ENCODE data around the gene MICALL1.

The MICALL1 gene

DNA sequence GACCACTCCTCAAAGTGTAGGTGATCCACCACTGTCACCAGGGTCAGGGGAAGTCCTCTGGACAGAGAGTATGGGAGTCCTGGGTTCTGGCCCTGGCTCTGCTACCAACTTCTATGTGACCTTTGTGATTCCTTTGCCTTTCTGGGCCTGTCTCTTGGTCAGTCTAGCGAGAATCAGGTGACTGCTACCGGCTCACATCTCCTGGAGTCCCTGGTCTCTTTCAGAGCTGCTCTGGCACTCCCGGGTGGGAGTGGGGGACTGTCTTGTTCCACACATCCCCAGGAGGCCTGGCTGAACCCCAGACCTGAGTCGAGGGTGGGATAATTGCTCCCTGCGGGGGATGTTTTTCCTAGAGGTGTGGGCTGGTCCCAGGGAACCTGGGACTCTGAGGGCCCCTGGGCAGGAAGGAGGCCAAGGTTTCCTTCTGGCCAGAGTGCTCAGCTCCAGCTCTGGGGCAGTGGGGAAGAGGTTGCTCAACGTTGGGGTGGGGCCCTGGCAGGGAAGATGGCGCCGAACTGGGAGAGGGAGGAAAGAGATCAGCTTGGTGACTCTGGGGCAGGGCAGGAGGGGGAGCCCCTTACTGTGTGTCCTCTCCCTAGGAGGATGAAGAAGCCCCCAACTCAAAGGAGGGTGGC, 76.2 kb downstream of the MICALL1 start:
- Histone ChIP-seq H3K4me3 (replicated peaks; ENCODE audit: insufficient read depth, low read length) (no peak overlapping the region), H3K27ac (replicated peaks) (no peak overlapping the region), H3K27me3 (ENCODE audit: insufficient read depth, poor library complexity, severe bottlenecking) (no peaks in the 10 kb centered on the region)

DNA sequence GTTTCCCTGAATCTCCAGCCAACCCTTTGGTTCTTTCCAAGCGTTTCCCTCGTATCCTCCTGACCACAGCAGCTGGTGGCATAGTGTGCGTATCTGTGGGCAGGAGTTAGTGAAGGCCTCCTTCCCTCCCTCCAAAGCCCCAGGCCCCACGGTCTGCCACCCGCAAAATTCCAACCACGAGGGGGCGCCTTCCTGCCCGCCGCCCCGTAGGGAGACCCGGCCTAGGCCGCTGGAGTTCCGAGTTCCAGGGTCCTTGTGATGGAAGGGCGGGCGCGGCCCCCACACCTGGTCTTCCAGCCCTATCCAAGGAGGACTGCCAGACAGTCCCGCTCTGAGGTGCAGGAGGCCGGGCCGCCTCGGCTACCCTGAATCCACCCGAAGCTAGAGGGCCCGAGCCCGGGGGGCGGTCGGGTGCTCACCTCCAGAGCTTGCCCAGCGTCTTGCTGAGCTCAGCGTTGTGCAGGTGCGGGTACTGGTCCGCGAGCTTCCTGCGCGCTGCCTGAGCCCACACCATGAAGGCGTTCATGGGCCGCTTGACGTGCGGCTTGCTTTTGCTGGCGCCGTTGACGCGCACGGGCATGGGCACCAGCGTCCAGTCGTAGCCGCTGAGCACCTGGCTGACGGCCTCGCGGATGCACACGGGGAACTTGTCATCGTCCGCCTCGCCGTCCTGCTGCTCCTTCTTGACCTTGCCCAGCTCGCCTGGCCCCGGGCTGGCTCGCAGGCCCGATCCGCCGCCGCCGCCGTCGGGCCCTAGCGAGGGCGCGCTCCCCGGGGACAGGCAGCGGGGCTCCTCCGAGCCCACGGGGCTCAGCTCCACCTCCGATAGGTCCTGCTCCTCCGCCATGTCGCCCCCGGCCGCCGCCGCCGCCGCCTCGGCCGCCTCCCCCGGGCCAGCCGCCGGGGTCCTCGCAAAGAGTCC, 77.1 kb downstream of the MICALL1 start:
- H3K27ac ChIP-seq (replicated peaks): no peak overlapping the region
- no peak for DNase-seq (ENCODE audit: low read depth in 1 of 2, low spot score in 1 of 2)
- TF ChIP-seq, protein P1, sequence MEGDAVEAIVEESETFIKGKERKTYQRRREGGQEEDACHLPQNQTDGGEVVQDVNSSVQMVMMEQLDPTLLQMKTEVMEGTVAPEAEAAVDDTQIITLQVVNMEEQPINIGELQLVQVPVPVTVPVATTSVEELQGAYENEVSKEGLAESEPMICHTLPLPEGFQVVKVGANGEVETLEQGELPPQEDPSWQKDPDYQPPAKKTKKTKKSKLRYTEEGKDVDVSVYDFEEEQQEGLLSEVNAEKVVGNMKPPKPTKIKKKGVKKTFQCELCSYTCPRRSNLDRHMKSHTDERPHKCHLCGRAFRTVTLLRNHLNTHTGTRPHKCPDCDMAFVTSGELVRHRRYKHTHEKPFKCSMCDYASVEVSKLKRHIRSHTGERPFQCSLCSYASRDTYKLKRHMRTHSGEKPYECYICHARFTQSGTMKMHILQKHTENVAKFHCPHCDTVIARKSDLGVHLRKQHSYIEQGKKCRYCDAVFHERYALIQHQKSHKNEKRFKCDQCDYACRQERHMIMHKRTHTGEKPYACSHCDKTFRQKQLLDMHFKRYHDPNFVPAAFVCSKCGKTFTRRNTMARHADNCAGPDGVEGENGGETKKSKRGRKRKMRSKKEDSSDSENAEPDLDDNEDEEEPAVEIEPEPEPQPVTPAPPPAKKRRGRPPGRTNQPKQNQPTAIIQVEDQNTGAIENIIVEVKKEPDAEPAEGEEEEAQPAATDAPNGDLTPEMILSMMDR (IDR thresholded peaks at IDR 0.05; ENCODE audit: insufficient read depth, low read length): no peak
- TF ChIP-seq SPI1 (IDR thresholded peaks at IDR 0.05; ENCODE audit: borderline replicate concordance, low read depth): no peak
- TF ChIP-seq, protein P2, sequence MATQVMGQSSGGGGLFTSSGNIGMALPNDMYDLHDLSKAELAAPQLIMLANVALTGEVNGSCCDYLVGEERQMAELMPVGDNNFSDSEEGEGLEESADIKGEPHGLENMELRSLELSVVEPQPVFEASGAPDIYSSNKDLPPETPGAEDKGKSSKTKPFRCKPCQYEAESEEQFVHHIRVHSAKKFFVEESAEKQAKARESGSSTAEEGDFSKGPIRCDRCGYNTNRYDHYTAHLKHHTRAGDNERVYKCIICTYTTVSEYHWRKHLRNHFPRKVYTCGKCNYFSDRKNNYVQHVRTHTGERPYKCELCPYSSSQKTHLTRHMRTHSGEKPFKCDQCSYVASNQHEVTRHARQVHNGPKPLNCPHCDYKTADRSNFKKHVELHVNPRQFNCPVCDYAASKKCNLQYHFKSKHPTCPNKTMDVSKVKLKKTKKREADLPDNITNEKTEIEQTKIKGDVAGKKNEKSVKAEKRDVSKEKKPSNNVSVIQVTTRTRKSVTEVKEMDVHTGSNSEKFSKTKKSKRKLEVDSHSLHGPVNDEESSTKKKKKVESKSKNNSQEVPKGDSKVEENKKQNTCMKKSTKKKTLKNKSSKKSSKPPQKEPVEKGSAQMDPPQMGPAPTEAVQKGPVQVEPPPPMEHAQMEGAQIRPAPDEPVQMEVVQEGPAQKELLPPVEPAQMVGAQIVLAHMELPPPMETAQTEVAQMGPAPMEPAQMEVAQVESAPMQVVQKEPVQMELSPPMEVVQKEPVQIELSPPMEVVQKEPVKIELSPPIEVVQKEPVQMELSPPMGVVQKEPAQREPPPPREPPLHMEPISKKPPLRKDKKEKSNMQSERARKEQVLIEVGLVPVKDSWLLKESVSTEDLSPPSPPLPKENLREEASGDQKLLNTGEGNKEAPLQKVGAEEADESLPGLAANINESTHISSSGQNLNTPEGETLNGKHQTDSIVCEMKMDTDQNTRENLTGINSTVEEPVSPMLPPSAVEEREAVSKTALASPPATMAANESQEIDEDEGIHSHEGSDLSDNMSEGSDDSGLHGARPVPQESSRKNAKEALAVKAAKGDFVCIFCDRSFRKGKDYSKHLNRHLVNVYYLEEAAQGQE (IDR thresholded peaks at IDR 0.05; ENCODE audit: insufficient replicate concordance, low read depth): no peak
- TF ChIP-seq POLR2AphosphoS5 (IDR thresholded peaks at IDR 0.05; ENCODE audit: low read depth): no peak
- no peak for TF ChIP-seq GABPA (IDR thresholded peaks at IDR 0.05; ENCODE audit: low read depth)
- no peak overlapping the region for H3K4me3 ChIP-seq (replicated peaks; ENCODE audit: insufficient read depth, low read length)
- H3K27me3 ChIP-seq (ENCODE audit: insufficient read depth, poor library complexity, severe bottlenecking): no peaks in the 10 kb centered on the region

More for the DNA sequence above, 76.2 kb downstream of the MICALL1 start:
- TF ChIP-seq SPI1 (IDR thresholded peaks at IDR 0.05; ENCODE audit: borderline replicate concordance, low read depth): no peak
- TF ChIP-seq GABPA (IDR thresholded peaks at IDR 0.05; ENCODE audit: low read depth): no peak
- TF ChIP-seq POLR2AphosphoS5 (IDR thresholded peaks at IDR 0.05; ENCODE audit: low read depth): no peak
- TF ChIP-seq, protein P1 (IDR thresholded peaks at IDR 0.05; ENCODE audit: insufficient read depth, low read length): no peak
- TF ChIP-seq, protein P2 (IDR thresholded peaks at IDR 0.05; ENCODE audit: insufficient replicate concordance, low read depth): no peak
- no peak for DNase-seq (ENCODE audit: low read depth in 1 of 2, low spot score in 1 of 2)

DNA sequence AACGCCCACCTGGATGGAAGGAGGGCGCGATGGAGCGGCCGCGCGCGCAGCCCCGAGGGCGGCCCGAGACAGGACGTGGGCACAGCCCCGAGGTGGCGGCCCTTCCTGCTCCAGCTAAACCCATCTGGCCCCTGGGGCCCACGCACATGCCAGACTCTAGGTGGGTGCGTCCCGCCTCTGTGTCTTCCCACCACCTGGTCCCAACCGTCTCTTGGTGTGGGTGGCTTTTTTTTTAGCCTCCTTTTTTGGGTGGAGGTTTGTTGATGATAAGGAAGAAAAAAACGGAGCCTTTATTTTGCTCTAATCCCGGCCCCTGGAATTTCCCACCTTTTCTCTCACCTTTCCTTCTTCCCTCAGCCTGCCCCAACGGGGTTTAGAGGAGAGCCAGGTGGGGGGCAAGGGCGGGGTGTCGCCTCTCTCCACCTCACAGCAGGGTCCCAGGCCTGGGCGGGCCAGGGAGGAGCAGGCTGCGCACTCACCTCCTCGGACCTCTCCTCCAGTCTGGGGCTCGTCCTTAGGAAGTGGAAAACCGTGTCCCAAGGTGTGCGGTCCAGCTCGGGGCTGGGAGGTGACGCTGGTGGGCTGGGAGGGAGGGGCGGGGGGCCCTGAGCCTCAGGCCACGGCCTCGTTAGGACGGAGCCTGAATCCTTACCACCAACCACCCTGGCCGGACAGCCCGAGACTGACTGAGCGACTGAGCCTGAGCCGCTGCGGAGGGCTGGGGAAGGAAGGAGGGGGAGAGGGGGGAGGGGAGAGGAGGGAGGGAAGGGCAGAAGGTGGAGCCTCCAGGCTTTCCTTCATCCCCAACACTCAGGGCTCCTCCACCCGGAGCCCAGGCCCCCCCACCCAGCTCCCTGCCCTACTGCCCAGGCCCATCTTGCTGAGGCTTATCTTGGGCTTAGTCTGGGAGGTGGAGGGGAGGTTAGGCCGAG, 78.0 kb downstream of the MICALL1 start, which contains the start of gene SOX10:
Gene SOX10 (minus strand): TSS at position 696 of the 932 bp plus-strand sequence. CDS start 771 bp downstream, outside the sequence.
- H3K27me3 ChIP-seq (ENCODE audit: insufficient read depth, poor library complexity, severe bottlenecking): no peaks in the 10 kb centered on the region
- no peak for DNase-seq (ENCODE audit: low read depth in 1 of 2, low spot score in 1 of 2)
- no peak within 1 kb of the TSS for H3K4me3 ChIP-seq (replicated peaks; ENCODE audit: insufficient read depth, low read length)
- H3K27ac ChIP-seq (replicated peaks): no peak within 1 kb of the TSS
- no peak for TF ChIP-seq POLR2AphosphoS5 (IDR thresholded peaks at IDR 0.05; ENCODE audit: low read depth)

All from HL-60 (cell line).